K562 (cell line): ENCODE results near the gene MLX. TPM values are rescaled to one million over a fixed set of nuclear protein-coding genes. Genes with fewer than 3 reads are reported as not detected.

Experiments
- EGR1 ChIP-seq: fragments of 450-650 bp; conservative IDR thresholded peaks from 2 replicates; pipeline ENCODE4 v1.6.1; 2017; ENCODE audit warnings: mild to moderate bottlenecking
- EWSR1 ChIP-seq: fragments of 450-650 bp; IDR thresholded peaks from 2 replicates; pipeline ENCODE4 v1.6.1; 2018; ENCODE audit warnings: borderline replicate concordance, mild to moderate bottlenecking, low read depth, moderate library complexity; ENCODE audit not compliant: partially characterized antibody
- HMG20B ChIP-seq: fragments of 250-450 bp; sonication (Bioruptor Pico); IDR thresholded peaks from 2 replicates; pipeline ENCODE4 v1.5.0; 2021; ENCODE audit warnings: mild to moderate bottlenecking
- MEF2D ChIP-seq: conservative IDR thresholded peaks from 2 replicates; pipeline ENCODE4 v1.6.1; 2016; ENCODE audit warnings: low read depth, missing genetic modification characterization, missing compliant biosample characterization
- NR3C1 ChIP-seq: sonication (generic); formaldehyde crosslinking; IDR thresholded peaks from 2 replicates; pipeline ENCODE4 v1.8.1; 2022; ENCODE audit warnings: missing genetic modification reagents
- PHF20 ChIP-seq: fragments of 450-650 bp; IDR thresholded peaks from 2 replicates; pipeline ENCODE4 v1.6.1; 2018; ENCODE audit not compliant: partially characterized antibody
- POLR2B ChIP-seq: fragments of 450-650 bp; IDR thresholded peaks from 2 replicates; pipeline ENCODE4 v1.6.1; 2018; ENCODE audit warnings: low read depth; ENCODE audit not compliant: partially characterized antibody
- PRDM10 ChIP-seq: fragments of 450-650 bp; IDR thresholded peaks from 2 replicates; pipeline ENCODE4 v1.6.1; 2018; ENCODE audit not compliant: partially characterized antibody
- SIX5 ChIP-seq, 2 experiments: IDR thresholded peaks; 2 replicates each; pipeline ENCODE4 v1.6.1; 2011; ENCODE audit warnings: low read length in 2 of 2, borderline replicate concordance in 1 of 2, low read depth in 1 of 2, mild to moderate bottlenecking in 1 of 2, moderate library complexity in 1 of 2; ENCODE audit not compliant: insufficient read depth in 1 of 2
- SMARCB1 ChIP-seq: IDR thresholded peaks from 2 replicates; pipeline ENCODE4 v1.6.1; 2011; ENCODE audit warnings: improper control_type of control experiment, low read depth; ENCODE audit not compliant: insufficient read length
- TAF15 ChIP-seq: fragments of 200-400 bp; formaldehyde crosslinking; IDR thresholded peaks from 2 replicates; pipeline ENCODE4 v1.6.1; 2017; ENCODE audit warnings: mild to moderate bottlenecking, low read depth, low read length, moderate library complexity
- WHSC1 ChIP-seq: IDR thresholded peaks from one replicate; pipeline ENCODE4 v1.6.1; 2012; ENCODE audit warnings: low read length, control low read depth, inconsistent platforms
- XRCC4 ChIP-seq: IDR thresholded peaks from one replicate; pipeline ENCODE4 v1.6.1; 2011; ENCODE audit not compliant: insufficient read depth, insufficient read length; ENCODE audit errors: extremely low read depth
- ZNF263 ChIP-seq: sonication (generic); formaldehyde crosslinking; IDR thresholded peaks from 2 replicates; pipeline ENCODE4 v1.8.0; 2022; ENCODE audit warnings: mild to moderate bottlenecking, missing genetic modification reagents, borderline replicate concordance
- ZNF644 ChIP-seq: fragments of 200-800 bp; sonication (Bioruptor generic); IDR thresholded peaks from 2 replicates; pipeline ENCODE4 v1.6.1; 2016; ENCODE audit warnings: low read depth, missing genetic modification characterization, missing compliant biosample characterization
- ZNF780A ChIP-seq: fragments of 250-450 bp; sonication (Bioruptor Pico); IDR thresholded peaks from 2 replicates; pipeline ENCODE4 v1.5.0; 2021; ENCODE audit warnings: mild to moderate bottlenecking
- ZNF830 ChIP-seq: fragments of 250-450 bp; sonication (Bioruptor Pico); IDR thresholded peaks from 2 replicates; pipeline ENCODE4 v1.5.0; 2021; ENCODE audit warnings: mild to moderate bottlenecking
- polyA plus RNA-seq, 8 experiments: library from polyadenylated mRNA; depleted of rRNA in 4 of 8; stranded (reverse) in 5 of 8; unstranded in 3 of 8; fragments of >200 nt; fragmentation: Nextera tagmentation in 2 of 8; fragmentation: Illumina TruSeq in 1 of 8; extraction: Ambion mirVana in 2 of 8; extraction: Trizol in 1 of 8; gene quantifications; 2 replicates each; pipeline versions ENCODE4 v1.2.1 to v1.2.3, GENCODE V29; 2011 to 2014; ENCODE audit warnings: inconsistent platforms in 1 of 8, missing spikeins in 1 of 8
- total RNA-seq, 7 experiments: library from RNA; depleted of rRNA in 6 of 7; stranded (reverse); fragments of >200 nt in 6 of 7; fragmentation: Illumina TruSeq in 2 of 7; extraction: Trizol in 2 of 7; gene quantifications; 2 replicates each; pipeline versions ENCODE4 v1.2.1 to v1.2.3, GENCODE V29; 2011 to 2021; ENCODE audit warnings: low replicate concordance in 1 of 7
- TF ChIP-seq, protein P1 (sequence below): fragments of 250-450 bp; sonication (Bioruptor Pico); IDR thresholded peaks from 2 replicates; pipeline ENCODE4 v1.4.0; 2020; ENCODE audit warnings: mild to moderate bottlenecking
- TF ChIP-seq, protein P2 (sequence below): fragments of 450-650 bp; formaldehyde crosslinking; IDR thresholded peaks from 2 replicates; pipeline ENCODE4 v1.4.0; 2022; ENCODE audit warnings: missing genetic modification characterization
- TF ChIP-seq, protein P3 (sequence below): fragments of 250-450 bp; sonication (Bioruptor Pico); IDR thresholded peaks from 2 replicates; pipeline ENCODE4 v1.4.0; 2020

Gene MLX
- total and polyA plus RNA-seq, 9 of the 15 experiments (the other 6 are each of a cell fraction or from before 2014, with no cell fraction given), result 42.9 to 100 (median 58.9) TPM

DNA sequence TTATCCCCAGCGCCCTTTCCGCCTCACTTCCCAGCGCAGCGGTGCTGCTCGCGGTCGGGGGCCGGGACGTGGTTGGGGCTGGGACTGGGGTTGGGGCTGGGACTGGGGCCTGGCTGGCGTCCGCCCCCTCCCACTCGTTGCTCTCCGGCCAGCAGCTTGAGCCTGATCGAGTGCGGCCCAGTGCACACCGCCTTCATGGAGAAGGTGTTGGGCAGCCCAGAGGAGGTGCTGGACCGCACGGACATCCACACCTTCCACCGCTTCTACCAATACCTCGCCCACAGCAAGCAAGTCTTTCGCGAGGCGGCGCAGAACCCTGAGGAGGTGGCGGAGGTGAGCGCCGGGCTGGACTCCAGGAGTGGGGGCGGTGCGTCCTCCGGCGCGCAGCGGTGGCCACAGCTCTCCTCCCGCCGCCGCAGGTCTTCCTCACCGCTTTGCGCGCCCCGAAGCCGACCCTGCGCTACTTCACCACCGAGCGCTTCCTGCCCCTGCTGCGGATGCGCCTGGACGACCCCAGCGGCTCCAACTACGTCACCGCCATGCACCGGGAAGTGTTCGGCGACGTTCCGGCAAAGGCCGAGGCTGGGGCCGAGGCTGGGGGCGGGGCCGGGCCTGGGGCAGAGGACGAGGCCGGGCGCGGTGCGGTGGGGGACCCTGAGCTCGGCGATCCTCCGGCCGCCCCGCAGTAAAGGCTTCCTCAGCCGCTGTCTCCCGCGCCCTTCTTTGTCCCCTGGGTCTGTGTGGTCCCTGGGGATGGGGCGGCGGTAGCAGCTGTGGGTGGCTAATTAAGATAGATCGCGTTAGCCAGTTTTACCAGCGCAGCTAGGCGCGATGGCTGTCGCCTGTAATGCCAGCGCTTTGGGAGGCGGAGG is 12.4 kb upstream of the MLX start (continued):
- TF ChIP-seq PRDM10 (peak; percentile 49), ZNF830 (CRISPR knock-in tag) (no peak), MEF2D (tag) (no peak), ZNF644 (tag) (no peak), EGR1 (peak; percentile 82), POLR2B (peak; percentile 63), ZNF263 (0 out of 2 replicates have a peak, but pooled peaks have one; percentile 34), NR3C1 (CRISPR knock-in tag) (no peak), WHSC1 (no peak), TAF15 (no peak), PHF20 (peak; percentile 65), HMG20B (CRISPR knock-in tag) (no peak), SIX5 (IDR thresholded peaks at IDR 0.05; ENCODE audit: borderline replicate concordance in 1 of 2, insufficient read depth in 1 of 2, low read depth in 1 of 2, low read length in 2 of 2) (no peak), ZNF780A (CRISPR knock-in tag) (no peak), SMARCB1 (no peak), EWSR1 (no peak), XRCC4 (no peak)
- TF ChIP-seq, protein P1, sequence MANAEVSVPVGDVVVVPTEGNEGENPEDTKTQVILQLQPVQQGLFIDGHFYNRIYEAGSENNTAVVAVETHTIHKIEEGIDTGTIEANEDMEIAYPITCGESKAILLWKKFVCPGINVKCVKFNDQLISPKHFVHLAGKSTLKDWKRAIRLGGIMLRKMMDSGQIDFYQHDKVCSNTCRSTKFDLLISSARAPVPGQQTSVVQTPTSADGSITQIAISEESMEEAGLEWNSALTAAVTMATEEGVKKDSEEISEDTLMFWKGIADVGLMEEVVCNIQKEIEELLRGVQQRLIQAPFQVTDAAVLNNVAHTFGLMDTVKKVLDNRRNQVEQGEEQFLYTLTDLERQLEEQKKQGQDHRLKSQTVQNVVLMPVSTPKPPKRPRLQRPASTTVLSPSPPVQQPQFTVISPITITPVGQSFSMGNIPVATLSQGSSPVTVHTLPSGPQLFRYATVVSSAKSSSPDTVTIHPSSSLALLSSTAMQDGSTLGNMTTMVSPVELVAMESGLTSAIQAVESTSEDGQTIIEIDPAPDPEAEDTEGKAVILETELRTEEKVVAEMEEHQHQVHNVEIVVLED (CRISPR knock-in tag), result 0 out of 2 replicates have a peak, but pooled peaks have one; percentile 22
- TF ChIP-seq, protein P2, sequence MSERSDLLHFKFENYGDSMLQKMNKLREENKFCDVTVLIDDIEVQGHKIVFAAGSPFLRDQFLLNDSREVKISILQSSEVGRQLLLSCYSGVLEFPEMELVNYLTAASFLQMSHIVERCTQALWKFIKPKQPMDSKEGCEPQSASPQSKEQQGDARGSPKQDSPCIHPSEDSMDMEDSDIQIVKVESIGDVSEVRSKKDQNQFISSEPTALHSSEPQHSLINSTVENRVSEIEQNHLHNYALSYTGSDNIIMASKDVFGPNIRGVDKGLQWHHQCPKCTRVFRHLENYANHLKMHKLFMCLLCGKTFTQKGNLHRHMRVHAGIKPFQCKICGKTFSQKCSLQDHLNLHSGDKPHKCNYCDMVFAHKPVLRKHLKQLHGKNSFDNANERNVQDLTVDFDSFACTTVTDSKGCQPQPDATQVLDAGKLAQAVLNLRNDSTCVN (CRISPR knock-in tag), result no peak
- TF ChIP-seq, protein P3, sequence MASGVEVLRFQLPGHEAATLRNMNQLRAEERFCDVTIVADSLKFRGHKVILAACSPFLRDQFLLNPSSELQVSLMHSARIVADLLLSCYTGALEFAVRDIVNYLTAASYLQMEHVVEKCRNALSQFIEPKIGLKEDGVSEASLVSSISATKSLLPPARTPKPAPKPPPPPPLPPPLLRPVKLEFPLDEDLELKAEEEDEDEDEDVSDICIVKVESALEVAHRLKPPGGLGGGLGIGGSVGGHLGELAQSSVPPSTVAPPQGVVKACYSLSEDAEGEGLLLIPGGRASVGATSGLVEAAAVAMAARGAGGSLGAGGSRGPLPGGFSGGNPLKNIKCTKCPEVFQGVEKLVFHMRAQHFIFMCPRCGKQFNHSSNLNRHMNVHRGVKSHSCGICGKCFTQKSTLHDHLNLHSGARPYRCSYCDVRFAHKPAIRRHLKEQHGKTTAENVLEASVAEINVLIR, result peak; percentile 74
